Upper lobe of right lung (tissue), 1 donor: ENCODE measurements around the gene GPR15LG. TPM values are rescaled to one million over a fixed set of nuclear protein-coding genes. Genes with fewer than 3 reads are reported as not detected.

ENCODE experiments used
- ATAC-seq: fragments of 200-7000 bp; cut with Tn5 transposase; one replicate; pipeline ENCODE4 v1.9.1; 2020; ENCODE audit warnings: mild to moderate bottlenecking, moderate library complexity
- DNase-seq: peaks from one replicate; pipeline ENCODE4 v3.0.0-alpha.2; 2020
- H3K27ac ChIP-seq: fragments of 200-600 bp; one replicate; pipeline ENCODE4 v1.8.0; 2022
- H3K27me3 ChIP-seq: fragments of 200-600 bp; one replicate; pipeline ENCODE4 v1.8.0; 2022; ENCODE audit warnings: mild to moderate bottlenecking
- H3K36me3 ChIP-seq: fragments of 200-600 bp; one replicate; pipeline ENCODE4 v1.8.0; 2022
- H3K4me1 ChIP-seq: fragments of 200-600 bp; one replicate; pipeline ENCODE4 v1.8.0; 2022
- H3K4me3 ChIP-seq: fragments of 200-600 bp; one replicate; pipeline ENCODE4 v1.8.0; 2022; ENCODE audit warnings: mild to moderate bottlenecking
- H3K9me3 ChIP-seq: fragments of 200-600 bp; one replicate; pipeline ENCODE4 v1.8.0; 2022
- CTCF ChIP-seq: fragments of 200-600 bp; IDR thresholded peaks from one replicate; pipeline ENCODE4 v1.8.0; 2022; ENCODE audit warnings: antibody characterized with exemption
- intact Hi-C: fragments of 100-400 bp; cut with DNase I; formaldehyde crosslinking; loops from one replicate; pipeline ENCODE4 v1.11.0; 2022
- total RNA-seq: library from RNA; stranded (reverse); fragmentation: NEBNext Ultra II Directional; extraction: Animal tissue kit (Norgen Biotek cat#: 25700); gene quantifications from one replicate; pipeline ENCODE4 v1.2.1, GENCODE V29; 2021
- donor health status: DM: no; HTN: yes; CAD: no; lungs with severe emphysema.

The GPR15LG gene
- total RNA-seq, 1 donor from 2014 or later = not detected

GRCh38 chr10:84208023-84208422 is 34.4 kb downstream of the GPR15LG start:
- intact Hi-C loops = no loop called here
- no peak overlapping the region for H3K4me3 ChIP-seq
- DNase-seq (no peak), ATAC-seq (no peak)
- H3K27ac ChIP-seq = no peak overlapping the region
- no peak for TF ChIP-seq CTCF
- peaks cover 14% of the 10 kb centered on the region for H3K27me3 ChIP-seq
- no peaks in the 10 kb centered on the region for H3K4me1 ChIP-seq
- H3K9me3 ChIP-seq = no peaks in the 10 kb centered on the region
- no peaks in the 10 kb centered on the region for H3K36me3 ChIP-seq

GRCh38 chr10:84211566-84211965 is 38.0 kb downstream of the GPR15LG start:
- H3K4me3 ChIP-seq = no peak overlapping the region
- no peaks in the 10 kb centered on the region for H3K4me1 ChIP-seq
- no peak for DNase-seq
- no peaks in the 10 kb centered on the region for H3K9me3 ChIP-seq
- intact Hi-C loops = no loop called here
- no peak for TF ChIP-seq CTCF
- peaks cover 5% of the 10 kb centered on the region for H3K27me3 ChIP-seq
- no peak overlapping the region for H3K27ac ChIP-seq
- H3K36me3 ChIP-seq = no peaks in the 10 kb centered on the region
- ATAC-seq = no peak

- Histone ChIP-seq H3K9me3 (no peaks in the 10 kb centered on the region), H3K27ac (no peak overlapping the region), H3K27me3 (peaks cover 2% of the 10 kb centered on the region), H3K4me1 (no peaks in the 10 kb centered on the region), H3K4me3 (no peak overlapping the region), H3K36me3 (no peaks in the 10 kb centered on the region)
- DNase-seq (no peak), ATAC-seq (no peak)
- intact Hi-C loops = no loop called here
- TF ChIP-seq CTCF = no peak
Measured at GRCh38 chr10:84212014-84212413, 38.4 kb downstream of the GPR15LG start.

- no peak for DNase-seq
- TF ChIP-seq CTCF = no peak
Measured at GRCh38 chr10:84213076-84213475, 39.5 kb downstream of the GPR15LG start.

GRCh38 chr10:84214046-84214572 is 40.5 kb downstream of the GPR15LG start:
- TF ChIP-seq CTCF = no peak
- Histone ChIP-seq H3K36me3 (no peaks in the 10 kb centered on the region), H3K4me3 (no peak overlapping the region), H3K4me1 (no peaks in the 10 kb centered on the region), H3K9me3 (no peaks in the 10 kb centered on the region), H3K27ac (no peak overlapping the region), H3K27me3 (no peaks in the 10 kb centered on the region)
- DNase-seq = no peak
- no peak for ATAC-seq
- intact Hi-C loops = no loop called here

More at GRCh38 chr10:84213076-84213475, 39.5 kb downstream of the GPR15LG start:
- no peaks in the 10 kb centered on the region for H3K27me3 ChIP-seq
- no peaks in the 10 kb centered on the region for H3K4me1 ChIP-seq
- H3K27ac ChIP-seq = no peak overlapping the region
- no peak for ATAC-seq
- H3K9me3 ChIP-seq = no peaks in the 10 kb centered on the region
- intact Hi-C loops = no loop called here
- H3K4me3 ChIP-seq = no peak overlapping the region
- H3K36me3 ChIP-seq = no peaks in the 10 kb centered on the region

- no peaks in the 10 kb centered on the region for H3K36me3 ChIP-seq
- peak; percentile 45 for ATAC-seq
- no peak overlapping the region for H3K27ac ChIP-seq
- H3K27me3 ChIP-seq = no peaks in the 10 kb centered on the region
- no peak for DNase-seq
- TF ChIP-seq CTCF = peak; percentile 17
- H3K9me3 ChIP-seq = no peaks in the 10 kb centered on the region
- no peak overlapping the region for H3K4me3 ChIP-seq
- no peaks in the 10 kb centered on the region for H3K4me1 ChIP-seq
- intact Hi-C loops = no loop called here
Measured at GRCh38 chr10:84214612-84215235, 41.1 kb downstream of the GPR15LG start.
